WTC11 (cell line): ENCODE measurements around the gene NRN1L. TPM values are rescaled to one million over a fixed set of nuclear protein-coding genes. Genes with fewer than 3 reads are reported as not detected.

Source experiments
- ELF4 ChIP-seq: sonication (generic); formaldehyde crosslinking; IDR thresholded peaks from 2 replicates; pipeline ENCODE4 v1.8.1; 2022; ENCODE audit warnings: low read depth, mild to moderate bottlenecking, moderate library complexity, missing genetic modification reagents
- ESRRA ChIP-seq: sonication (generic); formaldehyde crosslinking; IDR thresholded peaks from 2 replicates; pipeline ENCODE4 v1.8.1; 2022; ENCODE audit warnings: mild to moderate bottlenecking, missing genetic modification reagents, borderline replicate concordance
- ETV6 ChIP-seq: sonication (generic); formaldehyde crosslinking; IDR thresholded peaks from 2 replicates; pipeline ENCODE4 v1.8.1; 2022; ENCODE audit warnings: mild to moderate bottlenecking, missing genetic modification reagents
- FOXK1 ChIP-seq: sonication (generic); formaldehyde crosslinking; IDR thresholded peaks from 2 replicates; pipeline ENCODE4 v1.8.0; 2022; ENCODE audit warnings: mild to moderate bottlenecking, moderate library complexity, missing genetic modification reagents
- FOXP1 ChIP-seq: sonication (generic); formaldehyde crosslinking; IDR thresholded peaks from 2 replicates; pipeline ENCODE4 v1.8.0; 2022; ENCODE audit warnings: missing genetic modification reagents, mild to moderate bottlenecking, moderate library complexity, borderline replicate concordance
- GABPB1 ChIP-seq: sonication (generic); formaldehyde crosslinking; IDR thresholded peaks from 2 replicates; pipeline ENCODE4 v1.8.1; 2023; ENCODE audit warnings: mild to moderate bottlenecking, missing genetic modification reagents
- JUN ChIP-seq: sonication (generic); formaldehyde crosslinking; IDR thresholded peaks from 2 replicates; pipeline ENCODE4 v1.8.0; 2023; ENCODE audit warnings: mild to moderate bottlenecking, missing genetic modification reagents
- NFATC4 ChIP-seq: fragments of 250-450 bp; sonication (Bioruptor Pico); IDR thresholded peaks from 2 replicates; pipeline ENCODE4 v1.9.0; 2021; ENCODE audit warnings: mild to moderate bottlenecking
- NFE2L1 ChIP-seq: sonication (generic); formaldehyde crosslinking; IDR thresholded peaks from 2 replicates; pipeline ENCODE4 v1.8.1; 2023; ENCODE audit warnings: missing genetic modification reagents
- RELA ChIP-seq: sonication (generic); formaldehyde crosslinking; IDR thresholded peaks from 2 replicates; pipeline ENCODE4 v1.8.1; 2022; ENCODE audit warnings: missing genetic modification reagents, mild to moderate bottlenecking, borderline replicate concordance
- TEAD1 ChIP-seq: sonication (generic); formaldehyde crosslinking; IDR thresholded peaks from 2 replicates; pipeline ENCODE4 v1.8.0; 2022; ENCODE audit warnings: mild to moderate bottlenecking, missing genetic modification reagents
- ZNF138 ChIP-seq: sonication (generic); formaldehyde crosslinking; conservative IDR thresholded peaks from 2 replicates; pipeline ENCODE4 v1.8.1; 2022; ENCODE audit warnings: mild to moderate bottlenecking, moderate library complexity, missing genetic modification reagents
- ZNF232 ChIP-seq: sonication (generic); formaldehyde crosslinking; IDR thresholded peaks from 2 replicates; pipeline ENCODE4 v1.8.0; 2022; ENCODE audit warnings: mild to moderate bottlenecking, missing genetic modification reagents
- ZNF317 ChIP-seq: sonication (generic); formaldehyde crosslinking; IDR thresholded peaks from 2 replicates; pipeline ENCODE4 v1.8.1; 2023; ENCODE audit warnings: low read depth, mild to moderate bottlenecking, moderate library complexity, missing genetic modification reagents, borderline replicate concordance
- ZNF396 ChIP-seq: fragments of 250-450 bp; sonication (Bioruptor Pico); IDR thresholded peaks from 2 replicates; pipeline ENCODE4 v1.8.0; 2021; ENCODE audit warnings: mild to moderate bottlenecking, moderate library complexity, borderline replicate concordance
- ZNF416 ChIP-seq: fragments of 250-450 bp; sonication (Bioruptor Pico); IDR thresholded peaks from 2 replicates; pipeline ENCODE4 v1.9.0; 2021; ENCODE audit warnings: mild to moderate bottlenecking, inconsistent platforms
- total RNA-seq: library from RNA; stranded (reverse); gene quantifications from 3 replicates; pipeline ENCODE4 v1.2.3, GENCODE V29; 2021
- TF ChIP-seq, protein P1 (sequence below): sonication (generic); formaldehyde crosslinking; IDR thresholded peaks from 2 replicates; pipeline ENCODE4 v1.8.1; 2023; ENCODE audit warnings: mild to moderate bottlenecking, missing genetic modification reagents
- TF ChIP-seq, protein P2 (sequence below): sonication (generic); formaldehyde crosslinking; IDR thresholded peaks from 2 replicates; pipeline ENCODE4 v1.8.0; 2022; ENCODE audit warnings: mild to moderate bottlenecking, missing genetic modification reagents
- TF ChIP-seq, protein P3 (sequence below): sonication (generic); formaldehyde crosslinking; IDR thresholded peaks from 2 replicates; pipeline ENCODE4 v1.8.0; 2023; ENCODE audit warnings: missing genetic modification reagents, mild to moderate bottlenecking, borderline replicate concordance
- TF ChIP-seq, protein P4 (sequence below): sonication (generic); formaldehyde crosslinking; IDR thresholded peaks from 2 replicates; pipeline ENCODE4 v1.8.1; 2022; ENCODE audit warnings: low read depth, missing genetic modification reagents, borderline replicate concordance
- TF ChIP-seq, protein P5 (sequence below): sonication (generic); formaldehyde crosslinking; IDR thresholded peaks from 2 replicates; pipeline ENCODE4 v1.8.1; 2022; ENCODE audit warnings: mild to moderate bottlenecking, moderate library complexity, missing genetic modification reagents
- TF ChIP-seq, protein P6 (sequence below): fragments of 250-450 bp; sonication (Bioruptor Pico); IDR thresholded peaks from 2 replicates; pipeline ENCODE4 v1.9.0; 2021; ENCODE audit warnings: mild to moderate bottlenecking, borderline replicate concordance
- TF ChIP-seq, protein P7 (sequence below): fragments of 250-450 bp; sonication (Bioruptor Pico); IDR thresholded peaks from 2 replicates; pipeline ENCODE4 v1.9.0; 2021; ENCODE audit warnings: mild to moderate bottlenecking
- TF ChIP-seq, protein P8 (sequence below): sonication (generic); formaldehyde crosslinking; IDR thresholded peaks from 2 replicates; pipeline ENCODE4 v1.8.1; 2023; ENCODE audit warnings: mild to moderate bottlenecking, missing genetic modification reagents, moderate library complexity

Gene NRN1L
- total RNA-seq, 1 experiment from 2014 or later: 12.4 TPM

DNA sequence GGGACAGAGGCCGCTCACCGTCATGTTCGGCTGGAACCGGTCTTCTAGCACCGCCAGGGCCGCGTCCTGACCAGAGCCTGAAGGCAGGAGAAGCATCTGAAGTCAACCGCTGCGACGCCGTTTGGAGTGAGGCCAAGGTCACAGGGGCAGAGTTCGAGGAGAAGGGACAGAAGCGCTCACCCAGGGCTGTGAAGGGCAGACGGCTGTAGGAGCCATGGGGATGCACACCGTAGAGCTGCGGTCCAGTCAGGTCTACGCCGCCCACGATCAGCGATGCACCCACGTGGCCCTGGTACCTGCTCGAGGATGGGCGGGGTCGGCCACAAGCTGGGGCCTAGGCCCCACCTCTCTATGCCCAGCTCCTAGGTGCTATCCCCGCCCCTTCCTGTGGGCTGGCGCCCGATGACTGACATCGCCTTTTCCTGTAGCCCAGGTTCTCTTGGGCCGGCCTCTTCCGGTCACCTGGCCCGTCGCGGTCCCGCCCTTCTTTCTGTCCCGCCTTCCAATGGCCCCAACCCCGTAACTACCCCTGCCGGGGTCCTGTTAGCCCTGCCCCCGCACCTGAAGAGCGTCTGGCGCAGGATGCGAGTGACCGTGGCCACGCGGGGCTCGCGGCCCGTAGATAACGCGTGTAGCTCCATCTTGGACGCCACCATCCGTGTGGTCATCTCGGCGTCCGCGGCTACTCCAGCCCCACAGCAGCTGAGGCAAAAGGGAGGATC, 50.9 kb downstream of the NRN1L start (continued):
- TF ChIP-seq, protein P1, sequence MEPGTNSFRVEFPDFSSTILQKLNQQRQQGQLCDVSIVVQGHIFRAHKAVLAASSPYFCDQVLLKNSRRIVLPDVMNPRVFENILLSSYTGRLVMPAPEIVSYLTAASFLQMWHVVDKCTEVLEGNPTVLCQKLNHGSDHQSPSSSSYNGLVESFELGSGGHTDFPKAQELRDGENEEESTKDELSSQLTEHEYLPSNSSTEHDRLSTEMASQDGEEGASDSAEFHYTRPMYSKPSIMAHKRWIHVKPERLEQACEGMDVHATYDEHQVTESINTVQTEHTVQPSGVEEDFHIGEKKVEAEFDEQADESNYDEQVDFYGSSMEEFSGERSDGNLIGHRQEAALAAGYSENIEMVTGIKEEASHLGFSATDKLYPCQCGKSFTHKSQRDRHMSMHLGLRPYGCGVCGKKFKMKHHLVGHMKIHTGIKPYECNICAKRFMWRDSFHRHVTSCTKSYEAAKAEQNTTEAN: peak; percentile 18; the same call in 1 of the 2 replicates
- TF ChIP-seq, protein P2, sequence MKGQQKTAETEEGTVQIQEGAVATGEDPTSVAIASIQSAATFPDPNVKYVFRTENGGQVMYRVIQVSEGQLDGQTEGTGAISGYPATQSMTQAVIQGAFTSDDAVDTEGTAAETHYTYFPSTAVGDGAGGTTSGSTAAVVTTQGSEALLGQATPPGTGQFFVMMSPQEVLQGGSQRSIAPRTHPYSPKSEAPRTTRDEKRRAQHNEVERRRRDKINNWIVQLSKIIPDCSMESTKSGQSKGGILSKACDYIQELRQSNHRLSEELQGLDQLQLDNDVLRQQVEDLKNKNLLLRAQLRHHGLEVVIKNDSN: peak; percentile 94
- TF ChIP-seq TEAD1 (CRISPR knock-in tag): peak; percentile 69
- peak; percentile 91 for TF ChIP-seq ESRRA (CRISPR knock-in tag)
- TF ChIP-seq NFE2L1 (CRISPR knock-in tag): 0 out of 2 replicates have a peak, but pooled peaks have one; percentile 41
- TF ChIP-seq ZNF317 (CRISPR knock-in tag): 0 out of 2 replicates have a peak, but pooled peaks have one; percentile 8
- TF ChIP-seq, protein P3, sequence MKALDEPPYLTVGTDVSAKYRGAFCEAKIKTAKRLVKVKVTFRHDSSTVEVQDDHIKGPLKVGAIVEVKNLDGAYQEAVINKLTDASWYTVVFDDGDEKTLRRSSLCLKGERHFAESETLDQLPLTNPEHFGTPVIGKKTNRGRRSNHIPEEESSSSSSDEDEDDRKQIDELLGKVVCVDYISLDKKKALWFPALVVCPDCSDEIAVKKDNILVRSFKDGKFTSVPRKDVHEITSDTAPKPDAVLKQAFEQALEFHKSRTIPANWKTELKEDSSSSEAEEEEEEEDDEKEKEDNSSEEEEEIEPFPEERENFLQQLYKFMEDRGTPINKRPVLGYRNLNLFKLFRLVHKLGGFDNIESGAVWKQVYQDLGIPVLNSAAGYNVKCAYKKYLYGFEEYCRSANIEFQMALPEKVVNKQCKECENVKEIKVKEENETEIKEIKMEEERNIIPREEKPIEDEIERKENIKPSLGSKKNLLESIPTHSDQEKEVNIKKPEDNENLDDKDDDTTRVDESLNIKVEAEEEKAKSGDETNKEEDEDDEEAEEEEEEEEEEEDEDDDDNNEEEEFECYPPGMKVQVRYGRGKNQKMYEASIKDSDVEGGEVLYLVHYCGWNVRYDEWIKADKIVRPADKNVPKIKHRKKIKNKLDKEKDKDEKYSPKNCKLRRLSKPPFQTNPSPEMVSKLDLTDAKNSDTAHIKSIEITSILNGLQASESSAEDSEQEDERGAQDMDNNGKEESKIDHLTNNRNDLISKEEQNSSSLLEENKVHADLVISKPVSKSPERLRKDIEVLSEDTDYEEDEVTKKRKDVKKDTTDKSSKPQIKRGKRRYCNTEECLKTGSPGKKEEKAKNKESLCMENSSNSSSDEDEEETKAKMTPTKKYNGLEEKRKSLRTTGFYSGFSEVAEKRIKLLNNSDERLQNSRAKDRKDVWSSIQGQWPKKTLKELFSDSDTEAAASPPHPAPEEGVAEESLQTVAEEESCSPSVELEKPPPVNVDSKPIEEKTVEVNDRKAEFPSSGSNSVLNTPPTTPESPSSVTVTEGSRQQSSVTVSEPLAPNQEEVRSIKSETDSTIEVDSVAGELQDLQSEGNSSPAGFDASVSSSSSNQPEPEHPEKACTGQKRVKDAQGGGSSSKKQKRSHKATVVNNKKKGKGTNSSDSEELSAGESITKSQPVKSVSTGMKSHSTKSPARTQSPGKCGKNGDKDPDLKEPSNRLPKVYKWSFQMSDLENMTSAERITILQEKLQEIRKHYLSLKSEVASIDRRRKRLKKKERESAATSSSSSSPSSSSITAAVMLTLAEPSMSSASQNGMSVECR: peak; percentile 52
- TF ChIP-seq ZNF138 (CRISPR knock-in tag): peak; percentile 92
- no peak; the same call in 1 of the 2 replicates for TF ChIP-seq ZNF416
- TF ChIP-seq ELF4: no peak
- peak; percentile 76 for TF ChIP-seq FOXK1 (CRISPR knock-in tag)
- TF ChIP-seq ZNF232 (CRISPR knock-in tag): peak; percentile 29; the same call in 1 of the 2 replicates
- TF ChIP-seq, protein P4, sequence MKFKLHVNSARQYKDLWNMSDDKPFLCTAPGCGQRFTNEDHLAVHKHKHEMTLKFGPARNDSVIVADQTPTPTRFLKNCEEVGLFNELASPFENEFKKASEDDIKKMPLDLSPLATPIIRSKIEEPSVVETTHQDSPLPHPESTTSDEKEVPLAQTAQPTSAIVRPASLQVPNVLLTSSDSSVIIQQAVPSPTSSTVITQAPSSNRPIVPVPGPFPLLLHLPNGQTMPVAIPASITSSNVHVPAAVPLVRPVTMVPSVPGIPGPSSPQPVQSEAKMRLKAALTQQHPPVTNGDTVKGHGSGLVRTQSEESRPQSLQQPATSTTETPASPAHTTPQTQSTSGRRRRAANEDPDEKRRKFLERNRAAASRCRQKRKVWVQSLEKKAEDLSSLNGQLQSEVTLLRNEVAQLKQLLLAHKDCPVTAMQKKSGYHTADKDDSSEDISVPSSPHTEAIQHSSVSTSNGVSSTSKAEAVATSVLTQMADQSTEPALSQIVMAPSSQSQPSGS: no peak
- TF ChIP-seq, protein P5, sequence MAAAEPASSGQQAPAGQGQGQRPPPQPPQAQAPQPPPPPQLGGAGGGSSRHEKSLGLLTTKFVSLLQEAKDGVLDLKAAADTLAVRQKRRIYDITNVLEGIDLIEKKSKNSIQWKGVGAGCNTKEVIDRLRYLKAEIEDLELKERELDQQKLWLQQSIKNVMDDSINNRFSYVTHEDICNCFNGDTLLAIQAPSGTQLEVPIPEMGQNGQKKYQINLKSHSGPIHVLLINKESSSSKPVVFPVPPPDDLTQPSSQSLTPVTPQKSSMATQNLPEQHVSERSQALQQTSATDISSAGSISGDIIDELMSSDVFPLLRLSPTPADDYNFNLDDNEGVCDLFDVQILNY (CRISPR knock-in tag): peak; percentile 81; the same call in 1 of the 2 replicates
- TF ChIP-seq ZNF396: no peak
- TF ChIP-seq JUN (CRISPR knock-in tag): no peak
- TF ChIP-seq ETV6 (CRISPR knock-in tag): peak; percentile 56; the same call in 1 of the 2 replicates
- peak; percentile 58; the same call in 1 of the 2 replicates for TF ChIP-seq RELA (CRISPR knock-in tag)
- TF ChIP-seq GABPB1 (CRISPR knock-in tag): peak; percentile 67; the same call in 1 of the 2 replicates
- TF ChIP-seq FOXP1: peak; percentile 70; the same call in 1 of the 2 replicates
- TF ChIP-seq, protein P6, sequence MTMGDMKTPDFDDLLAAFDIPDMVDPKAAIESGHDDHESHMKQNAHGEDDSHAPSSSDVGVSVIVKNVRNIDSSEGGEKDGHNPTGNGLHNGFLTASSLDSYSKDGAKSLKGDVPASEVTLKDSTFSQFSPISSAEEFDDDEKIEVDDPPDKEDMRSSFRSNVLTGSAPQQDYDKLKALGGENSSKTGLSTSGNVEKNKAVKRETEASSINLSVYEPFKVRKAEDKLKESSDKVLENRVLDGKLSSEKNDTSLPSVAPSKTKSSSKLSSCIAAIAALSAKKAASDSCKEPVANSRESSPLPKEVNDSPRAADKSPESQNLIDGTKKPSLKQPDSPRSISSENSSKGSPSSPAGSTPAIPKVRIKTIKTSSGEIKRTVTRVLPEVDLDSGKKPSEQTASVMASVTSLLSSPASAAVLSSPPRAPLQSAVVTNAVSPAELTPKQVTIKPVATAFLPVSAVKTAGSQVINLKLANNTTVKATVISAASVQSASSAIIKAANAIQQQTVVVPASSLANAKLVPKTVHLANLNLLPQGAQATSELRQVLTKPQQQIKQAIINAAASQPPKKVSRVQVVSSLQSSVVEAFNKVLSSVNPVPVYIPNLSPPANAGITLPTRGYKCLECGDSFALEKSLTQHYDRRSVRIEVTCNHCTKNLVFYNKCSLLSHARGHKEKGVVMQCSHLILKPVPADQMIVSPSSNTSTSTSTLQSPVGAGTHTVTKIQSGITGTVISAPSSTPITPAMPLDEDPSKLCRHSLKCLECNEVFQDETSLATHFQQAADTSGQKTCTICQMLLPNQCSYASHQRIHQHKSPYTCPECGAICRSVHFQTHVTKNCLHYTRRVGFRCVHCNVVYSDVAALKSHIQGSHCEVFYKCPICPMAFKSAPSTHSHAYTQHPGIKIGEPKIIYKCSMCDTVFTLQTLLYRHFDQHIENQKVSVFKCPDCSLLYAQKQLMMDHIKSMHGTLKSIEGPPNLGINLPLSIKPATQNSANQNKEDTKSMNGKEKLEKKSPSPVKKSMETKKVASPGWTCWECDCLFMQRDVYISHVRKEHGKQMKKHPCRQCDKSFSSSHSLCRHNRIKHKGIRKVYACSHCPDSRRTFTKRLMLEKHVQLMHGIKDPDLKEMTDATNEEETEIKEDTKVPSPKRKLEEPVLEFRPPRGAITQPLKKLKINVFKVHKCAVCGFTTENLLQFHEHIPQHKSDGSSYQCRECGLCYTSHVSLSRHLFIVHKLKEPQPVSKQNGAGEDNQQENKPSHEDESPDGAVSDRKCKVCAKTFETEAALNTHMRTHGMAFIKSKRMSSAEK (CRISPR knock-in tag): no peak
- TF ChIP-seq, protein P7, sequence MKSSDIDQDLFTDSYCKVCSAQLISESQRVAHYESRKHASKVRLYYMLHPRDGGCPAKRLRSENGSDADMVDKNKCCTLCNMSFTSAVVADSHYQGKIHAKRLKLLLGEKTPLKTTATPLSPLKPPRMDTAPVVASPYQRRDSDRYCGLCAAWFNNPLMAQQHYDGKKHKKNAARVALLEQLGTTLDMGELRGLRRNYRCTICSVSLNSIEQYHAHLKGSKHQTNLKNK: peak; percentile 78
- 0 out of 2 replicates have a peak, but pooled peaks have one; percentile 43 for TF ChIP-seq NFATC4
- TF ChIP-seq, protein P8, sequence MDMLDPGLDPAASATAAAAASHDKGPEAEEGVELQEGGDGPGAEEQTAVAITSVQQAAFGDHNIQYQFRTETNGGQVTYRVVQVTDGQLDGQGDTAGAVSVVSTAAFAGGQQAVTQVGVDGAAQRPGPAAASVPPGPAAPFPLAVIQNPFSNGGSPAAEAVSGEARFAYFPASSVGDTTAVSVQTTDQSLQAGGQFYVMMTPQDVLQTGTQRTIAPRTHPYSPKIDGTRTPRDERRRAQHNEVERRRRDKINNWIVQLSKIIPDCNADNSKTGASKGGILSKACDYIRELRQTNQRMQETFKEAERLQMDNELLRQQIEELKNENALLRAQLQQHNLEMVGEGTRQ (CRISPR knock-in tag): peak; percentile 94
